T-helper 9 cell (primary cell): ENCODE measurements around the gene SLC6A4.

Experiments
- DNase-seq: peaks from one replicate; pipeline ENCODE4 v3.0.0-alpha.2; 2020
- total RNA-seq, 2 donors: gene quantifications; one replicate each; lab custom pipeline; 2026; lab: John Stamatoyannopoulos, UW

The SLC6A4 gene
- 0 to 0.07 reads per million in 2 donors for total RNA-seq

- DNase-seq: no peak
Observed at GRCh38 chr17:30235386-30236296, at the start of gene SLC6A4. Gene SLC6A4, minus strand, starts transcription at chr17:30235697. Its CDS starts 13,739 bp downstream, at chr17:30221958.

- DNase-seq: no peak
Observed at GRCh38 chr17:30279156-30279555, 43.7 kb upstream of the SLC6A4 start.

GRCh38 chr17:30278032-30278431 lies 42.5 kb upstream of the SLC6A4 start:
- no peak for DNase-seq

- no peak for DNase-seq
Observed at GRCh38 chr17:30275911-30276310, 40.4 kb upstream of the SLC6A4 start.

- DNase-seq: no peak
Observed at GRCh38 chr17:30274887-30275286, 39.4 kb upstream of the SLC6A4 start.

GRCh38 chr17:30273373-30273772 lies 37.9 kb upstream of the SLC6A4 start:
- DNase-seq: no peak

GRCh38 chr17:30271102-30271501 lies 35.6 kb upstream of the SLC6A4 start:
- DNase-seq: no peak

- no peak for DNase-seq
Observed at GRCh38 chr17:30267625-30268024, 32.1 kb upstream of the SLC6A4 start.

- DNase-seq: no peak
Observed at GRCh38 chr17:30263552-30264333, 28.2 kb upstream of the SLC6A4 start.

GRCh38 chr17:30256756-30257506 lies 21.4 kb upstream of the SLC6A4 start:
- no peak for DNase-seq

- DNase-seq: no peak
Observed at GRCh38 chr17:30254150-30254549, 18.7 kb upstream of the SLC6A4 start.

DNA sequence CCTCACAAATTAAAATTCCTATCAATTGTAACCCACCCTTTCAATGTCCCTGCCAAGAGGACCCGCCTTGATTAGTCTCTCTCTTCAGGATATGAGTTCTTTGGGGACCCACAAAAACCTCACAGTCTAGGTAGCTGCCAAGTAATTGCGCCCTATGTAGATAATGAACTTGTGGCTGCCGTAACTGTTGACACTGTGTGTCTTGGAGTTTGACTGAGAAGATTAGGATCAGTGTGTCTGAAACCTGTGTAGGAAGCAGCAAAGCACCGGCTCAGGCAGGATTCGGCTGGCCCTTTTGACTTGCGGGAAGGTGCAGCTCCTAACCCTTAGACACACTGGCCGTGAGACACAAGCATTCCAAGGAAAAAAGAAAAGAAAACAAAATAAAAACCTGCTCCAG lies 17.8 kb upstream of the SLC6A4 start:
- DNase-seq: no peak

GRCh38 chr17:30251931-30252330 lies 16.4 kb upstream of the SLC6A4 start:
- no peak for DNase-seq

- DNase-seq: no peak
Observed at GRCh38 chr17:30249460-30249859, 14.0 kb upstream of the SLC6A4 start.

DNA sequence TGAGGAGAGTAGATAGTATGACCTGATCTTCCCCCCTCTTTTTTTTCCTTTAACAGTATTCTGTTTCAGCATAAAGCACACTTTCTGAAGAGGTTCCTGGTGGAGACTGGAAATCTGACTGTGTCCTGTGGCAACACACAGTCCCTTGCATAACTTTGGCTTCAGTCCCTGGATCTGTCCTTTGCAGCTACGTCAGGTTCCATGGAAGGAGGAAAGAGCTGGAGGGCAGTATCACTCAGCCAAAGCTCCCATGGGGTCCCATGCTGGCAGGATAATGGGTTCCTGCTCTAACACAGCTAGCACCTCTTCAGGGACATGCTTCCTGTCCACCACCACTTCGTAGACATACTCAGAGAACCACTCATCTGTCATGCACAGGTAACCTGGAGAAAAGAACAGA lies 13.3 kb upstream of the SLC6A4 start:
- no peak for DNase-seq

- DNase-seq: no peak
Observed at GRCh38 chr17:30246460-30246859, 11.0 kb upstream of the SLC6A4 start.

DNA sequence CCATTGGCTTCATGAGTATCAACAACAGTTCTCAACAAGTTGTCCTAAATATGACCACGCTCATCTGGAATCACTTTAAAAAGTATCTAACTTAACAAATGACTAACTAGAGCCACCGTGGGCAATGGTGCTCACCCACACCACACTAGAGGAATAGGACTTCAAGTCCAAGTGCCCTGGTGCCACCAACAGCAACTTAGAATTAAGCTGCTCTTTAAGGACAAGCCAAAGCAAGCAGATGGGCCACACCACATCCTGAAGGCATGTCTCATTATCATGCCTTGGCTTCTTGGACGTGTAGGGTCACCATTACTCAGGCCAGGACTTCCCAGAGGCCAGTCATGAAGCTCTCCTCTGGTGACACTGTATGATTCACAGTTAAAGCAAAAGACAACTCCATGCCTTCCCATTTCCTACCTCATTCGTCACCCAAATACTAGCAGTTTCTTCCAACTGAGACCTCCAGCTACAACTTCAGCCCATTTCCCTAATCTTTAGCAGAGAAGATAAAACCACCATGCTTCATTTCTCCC lies 9.4 kb upstream of the SLC6A4 start:
- no peak for DNase-seq

GRCh38 chr17:30243568-30243967 lies 8.1 kb upstream of the SLC6A4 start:
- DNase-seq: no peak

DNA sequence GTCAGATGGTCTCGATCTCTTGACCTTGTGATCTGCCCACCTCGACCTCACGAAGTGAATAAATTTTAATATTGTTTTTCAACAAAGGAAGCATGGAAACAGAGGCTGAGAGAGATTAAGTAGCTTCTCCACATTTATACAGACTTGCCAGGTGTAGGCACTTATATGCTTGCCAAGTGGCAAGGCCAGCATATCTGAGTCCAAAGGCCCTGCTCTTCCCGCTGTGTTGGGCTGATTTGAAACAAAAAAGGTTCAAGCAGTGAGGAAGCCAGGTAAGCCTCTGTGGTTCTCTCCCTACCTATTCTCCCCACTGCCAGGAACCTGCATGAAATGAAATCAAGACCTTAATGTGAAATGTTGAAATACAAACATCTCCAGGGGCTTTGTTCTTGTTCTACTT lies 7.5 kb upstream of the SLC6A4 start:
- no peak for DNase-seq

GRCh38 chr17:30241051-30241450 lies 5.6 kb upstream of the SLC6A4 start:
- no peak for DNase-seq

GRCh38 chr17:30240177-30240576 lies 4.7 kb upstream of the SLC6A4 start:
- no peak for DNase-seq

- no peak for DNase-seq
Observed at GRCh38 chr17:30239089-30239462, 3.6 kb upstream of the SLC6A4 start.
